PFSK-1 (cell line): ENCODE results near the gene MAOB.

Source experiments
- FOXP2 ChIP-seq: optimal IDR thresholded peaks from 2 replicates; pipeline ENCODE3; 2011; ENCODE audit warnings: borderline replicate concordance, control low read depth, inconsistent platforms; ENCODE audit not compliant: insufficient read depth; ENCODE audit errors: extremely low read length, extremely low read depth
- POLR2AphosphoS5 ChIP-seq: IDR thresholded peaks from 2 replicates; pipeline ENCODE4 v1.6.1; 2012; ENCODE audit warnings: low read depth, mild to moderate bottlenecking, control low read depth, low read length, moderate library complexity
- REST ChIP-seq, 2 experiments: IDR thresholded peaks; 2 replicates each; pipeline versions ENCODE4 v1.6.1 to v1.8.0; 2011 to 2012; ENCODE audit warnings: low read depth in 2 of 2, low read length in 2 of 2, control low read depth in 1 of 2, inconsistent platforms in 1 of 2, mild to moderate bottlenecking in 1 of 2, moderate library complexity in 1 of 2; ENCODE audit not compliant: insufficient read depth in 1 of 2
- SIN3A ChIP-seq: IDR thresholded peaks from 2 replicates; pipeline ENCODE4 v1.6.1; 2012; ENCODE audit warnings: mild to moderate bottlenecking, low read length, moderate library complexity, borderline replicate concordance; ENCODE audit not compliant: insufficient read depth
- TAF1 ChIP-seq: IDR thresholded peaks from 2 replicates; pipeline ENCODE4 v1.6.1; 2012; ENCODE audit warnings: low read length, control low read depth, borderline replicate concordance; ENCODE audit not compliant: insufficient read depth

MAOB gene

GRCh38 chrX:43741843-43742573 lies 140.2 kb downstream of the MAOB start:
- TF ChIP-seq TAF1 (no peak), SIN3A (no peak), REST (IDR thresholded peaks at IDR 0.05; ENCODE audit: insufficient read depth in 1 of 2, low read depth in 2 of 2, low read length in 2 of 2) (no peak), FOXP2 (no peak), POLR2AphosphoS5 (no peak)

- TF ChIP-seq SIN3A (no peak), REST (IDR thresholded peaks at IDR 0.05; ENCODE audit: insufficient read depth in 1 of 2, low read depth in 2 of 2, low read length in 2 of 2) (no peak), FOXP2 (no peak), TAF1 (no peak), POLR2AphosphoS5 (no peak)
These were observed 146.3 kb downstream of the MAOB start for GRCh38 chrX:43735957-43736356.

GRCh38 chrX:43735534-43735933 lies 146.7 kb downstream of the MAOB start:
- no peak for TF ChIP-seq SIN3A
- no peak for TF ChIP-seq FOXP2
- no peak for TF ChIP-seq POLR2AphosphoS5
- no peak for TF ChIP-seq REST (IDR thresholded peaks at IDR 0.05; ENCODE audit: insufficient read depth in 1 of 2, low read depth in 2 of 2, low read length in 2 of 2)
- no peak for TF ChIP-seq TAF1

- no peak for TF ChIP-seq SIN3A
- no peak for TF ChIP-seq TAF1
- TF ChIP-seq FOXP2 = no peak
- TF ChIP-seq POLR2AphosphoS5 = no peak
- TF ChIP-seq REST (IDR thresholded peaks at IDR 0.05; ENCODE audit: insufficient read depth in 1 of 2, low read depth in 2 of 2, low read length in 2 of 2) = no peak
These were observed 147.8 kb downstream of the MAOB start for GRCh38 chrX:43734444-43734843.

- TF ChIP-seq SIN3A = no peak
- no peak for TF ChIP-seq TAF1
- TF ChIP-seq REST (IDR thresholded peaks at IDR 0.05; ENCODE audit: insufficient read depth in 1 of 2, low read depth in 2 of 2, low read length in 2 of 2) = no peak
- no peak for TF ChIP-seq FOXP2
- no peak for TF ChIP-seq POLR2AphosphoS5
These were observed 148.6 kb downstream of the MAOB start for GRCh38 chrX:43733699-43734098.
